HG03565 (cell line): ENCODE data around the gene NDRG3.
"Not testable (repeated sequence)": the region's sequence is repeated elsewhere in the genome, so short reads cannot be mapped to it uniquely, and the experiment has no call there.

ENCODE experiments used
- ATAC-seq: cut with Tn5 transposase; IDR thresholded peaks from one replicate; pipeline ENCODE4 v1.9.1; 2021; ENCODE audit warnings: mild to moderate bottlenecking, moderate library complexity; ENCODE audit not compliant: unreplicated experiment

NDRG3 gene

DNA sequence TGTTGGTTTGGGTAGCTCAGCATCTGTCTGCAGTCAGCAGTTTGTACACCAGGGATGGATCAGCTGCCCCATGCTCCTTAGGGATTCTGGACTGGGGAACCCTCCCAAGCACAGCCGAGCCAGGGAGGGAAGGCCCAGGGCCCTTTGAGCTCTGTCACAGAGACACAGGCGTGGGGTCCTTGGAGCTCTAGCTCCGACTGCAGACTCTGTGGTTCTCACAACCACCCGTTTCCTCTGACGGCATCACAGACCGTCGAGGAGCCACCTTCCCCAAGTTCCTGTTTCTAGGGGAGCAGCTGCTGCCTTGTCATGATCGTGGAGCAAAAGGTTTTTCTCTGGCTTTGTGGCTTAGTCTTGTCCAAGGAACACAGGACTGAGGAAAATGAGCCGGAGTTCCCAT is 99.9 kb downstream of the NDRG3 start, which contains the start of gene SLA2:
Gene SLA2, minus strand, starts transcription at position 199 of the 400 bp plus-strand sequence. CDS start 4,861 bp downstream, outside the sequence.
- no peak for ATAC-seq

DNA sequence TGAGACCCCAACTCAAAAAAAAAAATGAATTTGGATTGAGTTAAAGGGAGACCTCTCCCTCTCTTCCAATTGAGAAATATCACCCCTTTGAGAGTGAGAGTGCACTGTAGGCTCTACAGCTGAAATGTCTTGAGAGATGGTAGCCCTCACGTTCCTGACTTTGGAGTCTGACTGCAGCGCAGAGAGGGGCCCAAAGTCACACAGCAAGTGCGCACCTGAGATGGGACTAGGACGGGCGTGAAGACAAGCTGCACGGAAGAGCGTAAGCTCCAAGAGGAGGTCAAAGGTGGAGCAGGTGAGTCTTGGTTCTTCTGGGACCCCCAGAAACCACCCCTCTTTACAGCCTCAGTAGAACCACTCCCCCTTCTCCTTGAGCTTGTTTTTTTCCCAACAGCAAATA is 100.5 kb downstream of the NDRG3 start:
- ATAC-seq: no peak

DNA sequence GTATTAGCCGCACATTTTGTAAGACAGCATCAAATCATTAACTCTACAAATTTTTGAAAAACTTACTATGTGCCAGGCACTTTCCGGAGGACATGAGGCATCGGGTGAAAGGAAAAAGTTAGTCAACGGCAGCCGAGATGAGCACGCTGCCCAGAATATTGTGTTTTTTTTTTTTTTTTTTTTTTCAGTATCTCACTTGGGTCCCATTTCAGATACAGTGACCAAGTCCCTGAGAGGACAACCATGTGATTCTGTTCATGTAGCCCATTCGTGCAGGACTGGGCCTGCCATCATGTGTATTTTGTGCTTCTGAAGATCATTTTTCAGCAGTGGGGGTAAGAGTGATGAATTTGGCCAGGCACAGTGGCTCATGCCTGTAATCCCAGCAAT is 101.2 kb downstream of the NDRG3 start:
- ATAC-seq: no peak

DNA sequence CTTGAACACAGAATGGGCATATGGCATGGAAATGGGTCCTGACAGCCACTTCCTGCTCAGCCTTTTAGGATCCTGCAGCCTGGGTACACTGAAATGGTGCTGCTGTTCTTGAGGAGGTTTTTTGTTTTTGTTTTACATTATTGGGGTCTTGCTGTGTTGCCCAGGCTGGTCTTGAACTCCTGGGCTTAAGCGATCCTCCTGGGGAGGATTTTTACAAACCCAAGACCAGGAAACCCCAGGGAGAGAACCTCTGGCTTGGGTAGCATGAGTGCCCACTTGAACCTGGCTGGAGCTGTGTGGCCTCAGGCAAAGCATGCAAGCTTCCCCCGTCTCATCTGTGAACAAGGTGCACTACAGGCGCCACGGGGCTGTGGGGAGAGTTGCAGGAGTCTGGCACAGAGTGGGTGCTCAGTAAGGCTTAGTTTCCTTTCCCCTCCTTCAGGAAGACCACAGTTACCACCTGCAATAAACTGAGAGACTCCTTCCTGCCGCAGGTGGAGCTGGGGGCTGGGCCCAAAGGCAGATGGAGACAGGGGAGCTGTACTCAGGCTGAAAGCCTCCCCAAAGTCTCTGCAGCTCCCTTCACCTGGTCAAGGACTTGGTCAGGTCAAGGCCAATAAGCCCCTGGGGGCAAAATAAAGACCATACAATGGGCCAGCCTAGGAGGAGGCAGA is 101.7 kb downstream of the NDRG3 start:
- no peak for ATAC-seq

DNA sequence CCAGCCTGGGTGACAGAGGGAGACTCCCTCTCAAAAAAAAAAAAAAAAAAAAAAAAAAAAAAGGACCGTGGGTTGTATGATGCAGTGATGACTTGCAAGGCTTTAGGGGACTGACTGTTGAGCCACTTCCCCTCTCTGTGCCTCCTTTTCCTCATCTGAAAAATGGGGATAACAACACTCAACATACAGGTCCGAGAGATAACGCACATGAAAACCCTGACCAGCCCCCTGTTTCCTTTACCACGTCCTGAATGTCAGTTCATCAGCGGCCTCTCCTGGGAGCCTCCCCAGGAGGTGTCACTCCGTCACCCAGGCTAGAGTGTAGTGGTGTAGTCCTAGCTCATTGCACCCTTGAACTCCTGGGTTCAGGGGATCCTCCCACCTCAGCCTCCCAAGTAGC is 103.8 kb downstream of the NDRG3 start:
- no peak for ATAC-seq

DNA sequence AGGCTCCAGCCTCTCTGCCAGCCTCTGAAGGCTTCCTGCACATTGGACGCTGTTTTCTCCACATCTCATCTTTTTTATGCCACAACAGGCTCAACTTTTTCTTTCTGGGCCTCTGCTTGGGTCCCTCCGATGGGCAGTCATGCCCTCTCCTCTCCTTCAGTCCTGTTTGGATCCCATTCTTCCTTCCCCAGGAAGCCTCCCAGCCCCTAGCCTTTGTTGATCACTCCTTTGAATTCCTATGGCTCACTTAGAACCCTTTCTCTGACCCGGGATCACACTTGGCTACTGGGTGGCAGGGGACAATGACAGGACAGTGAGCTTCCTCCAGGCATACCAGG is 104.4 kb downstream of the NDRG3 start:
- ATAC-seq: no peak

DNA sequence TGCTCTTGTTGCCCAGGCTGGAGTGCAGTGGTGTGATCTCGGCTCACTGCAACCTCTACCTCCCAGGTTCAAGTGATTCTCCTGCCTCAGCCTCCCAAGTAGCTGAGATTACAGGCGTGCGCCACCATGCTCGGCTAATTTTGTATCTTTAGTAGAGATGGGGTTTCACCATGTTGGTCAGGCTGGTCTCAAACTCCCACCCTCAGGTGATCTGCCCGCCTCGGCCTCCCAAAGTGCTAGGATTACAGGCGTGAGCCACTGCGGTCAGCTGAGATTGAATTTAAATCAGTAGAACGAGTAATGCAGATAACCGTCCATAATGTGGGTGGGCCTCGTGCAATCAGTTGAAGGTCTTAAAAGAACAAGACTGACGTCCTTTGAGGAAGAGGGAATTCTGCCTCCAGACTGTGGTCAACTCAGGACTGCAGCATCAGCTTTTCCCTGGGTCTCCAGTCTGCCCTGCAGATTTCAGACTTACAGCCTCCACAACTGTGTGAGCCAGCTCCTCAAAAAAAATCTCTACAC is 107.0 kb downstream of the NDRG3 start:
- ATAC-seq: not testable (repeated sequence)

DNA sequence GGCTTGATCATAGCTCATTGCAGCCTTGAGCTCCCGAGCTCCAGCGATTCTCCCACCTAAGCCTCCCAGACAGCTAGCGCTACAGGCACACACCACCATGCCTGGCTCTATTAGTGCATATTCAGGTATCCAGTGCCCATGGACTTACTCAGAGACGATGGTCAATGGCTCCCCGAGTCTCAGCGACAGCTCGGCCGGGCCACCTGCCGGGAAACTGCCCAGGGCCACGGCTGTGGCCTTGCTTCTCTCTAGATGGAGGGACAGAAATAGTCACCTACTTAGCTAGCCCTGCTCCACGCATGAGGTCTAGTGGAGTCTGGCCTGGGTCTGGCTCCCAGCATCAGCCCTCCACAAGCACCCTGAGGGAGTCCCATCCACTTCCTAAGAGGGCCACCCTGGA is 111.5 kb downstream of the NDRG3 start:
- no peak for ATAC-seq

DNA sequence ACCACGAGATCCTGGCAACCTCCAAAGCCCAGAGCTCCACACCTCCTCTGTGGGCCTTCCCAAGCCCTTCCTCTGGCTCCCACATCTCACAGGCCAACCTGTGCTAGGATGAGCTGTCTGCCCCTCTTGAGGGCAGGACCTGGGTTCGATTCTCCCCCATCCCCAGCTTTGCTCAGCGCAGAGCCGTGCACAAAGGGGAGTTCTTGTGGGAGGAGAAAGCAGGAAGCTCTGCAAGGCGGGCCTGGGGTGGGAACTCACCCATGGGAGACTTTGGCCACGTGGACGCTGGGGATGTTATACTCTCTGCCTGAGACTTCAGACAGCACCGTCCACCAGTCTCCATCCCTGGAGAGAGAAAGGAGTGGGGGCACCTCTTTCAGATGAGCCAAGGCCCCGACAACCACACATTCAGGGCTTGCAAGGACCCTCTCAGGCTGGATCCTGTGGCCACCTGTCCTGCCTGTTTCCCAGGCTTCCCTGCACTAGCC is 112.6 kb downstream of the NDRG3 start:
- ATAC-seq: no peak

DNA sequence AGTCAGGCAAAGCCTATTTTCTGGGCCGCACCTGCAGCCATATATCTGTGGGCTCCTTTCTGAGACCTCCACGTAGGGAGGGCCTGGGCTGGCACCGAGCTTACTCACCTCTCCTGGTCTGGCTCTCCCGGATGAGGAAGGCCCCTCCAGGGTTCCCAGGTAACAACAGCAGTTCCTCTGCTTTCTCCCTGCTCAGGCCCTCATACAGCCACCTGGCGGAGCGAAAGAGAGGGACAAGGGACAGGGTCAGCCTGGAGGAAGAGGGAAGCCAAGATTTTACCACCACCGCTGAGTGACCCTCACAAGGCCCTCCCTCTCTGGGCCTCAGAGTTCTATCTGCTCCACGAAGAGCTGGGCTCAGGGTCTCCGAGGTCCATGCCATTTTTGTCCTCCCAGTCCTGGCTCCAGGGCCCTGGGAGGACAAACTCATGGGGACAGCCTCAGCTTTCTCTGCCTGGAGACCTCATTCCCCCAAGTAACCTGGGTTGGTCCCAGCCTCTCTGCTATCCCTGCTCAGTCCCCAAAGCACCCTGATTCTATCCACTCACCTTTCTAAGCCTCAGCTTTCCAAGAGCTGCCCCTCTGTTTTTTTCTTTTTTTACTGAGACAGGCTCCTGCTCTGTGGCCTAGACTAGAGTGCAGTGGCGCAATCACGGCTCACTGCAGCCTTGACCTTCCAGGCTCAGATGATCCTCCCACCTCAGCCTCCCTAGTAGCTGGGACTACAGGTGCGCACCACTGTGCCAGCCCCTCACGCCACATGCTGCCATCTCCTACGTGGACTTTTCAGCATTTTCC is 113.2 kb downstream of the NDRG3 start:
- no peak for ATAC-seq

DNA sequence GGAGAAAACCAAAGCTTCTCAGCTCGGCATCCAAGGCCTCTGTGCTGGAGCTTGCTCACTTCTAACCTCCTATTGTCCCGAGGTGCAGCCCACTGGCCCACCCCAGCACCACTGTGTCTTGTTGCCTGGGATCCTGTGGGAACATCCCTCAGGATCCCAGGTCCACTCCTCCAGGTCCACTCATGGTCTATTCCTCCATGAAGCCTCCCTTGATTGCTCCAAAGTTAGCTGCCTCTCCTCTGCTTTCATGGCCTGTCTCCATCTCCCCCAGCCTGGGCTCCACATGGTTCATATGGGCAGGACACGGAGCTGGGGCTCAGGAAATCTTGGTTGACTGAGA is 113.8 kb downstream of the NDRG3 start:
- ATAC-seq: no peak

DNA sequence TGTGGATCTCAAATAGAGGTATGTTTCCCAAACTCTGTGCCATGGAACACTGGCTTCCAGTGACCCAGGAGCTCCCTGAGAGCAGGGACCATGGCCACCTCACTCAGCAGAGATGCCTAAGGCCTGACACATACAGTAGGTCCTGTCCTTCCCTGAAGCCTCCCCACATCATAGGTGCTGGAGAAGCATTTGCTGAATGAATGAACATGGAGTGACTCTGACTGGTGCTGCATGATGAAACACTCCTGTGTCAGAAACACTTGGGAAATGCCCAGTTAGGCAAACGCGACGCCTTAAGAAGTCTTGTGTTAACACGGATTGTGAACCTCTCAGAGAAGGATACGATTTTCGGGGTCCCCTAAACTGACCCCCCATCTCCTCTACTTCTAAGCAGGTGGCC is 114.2 kb downstream of the NDRG3 start:
- no peak for ATAC-seq

DNA sequence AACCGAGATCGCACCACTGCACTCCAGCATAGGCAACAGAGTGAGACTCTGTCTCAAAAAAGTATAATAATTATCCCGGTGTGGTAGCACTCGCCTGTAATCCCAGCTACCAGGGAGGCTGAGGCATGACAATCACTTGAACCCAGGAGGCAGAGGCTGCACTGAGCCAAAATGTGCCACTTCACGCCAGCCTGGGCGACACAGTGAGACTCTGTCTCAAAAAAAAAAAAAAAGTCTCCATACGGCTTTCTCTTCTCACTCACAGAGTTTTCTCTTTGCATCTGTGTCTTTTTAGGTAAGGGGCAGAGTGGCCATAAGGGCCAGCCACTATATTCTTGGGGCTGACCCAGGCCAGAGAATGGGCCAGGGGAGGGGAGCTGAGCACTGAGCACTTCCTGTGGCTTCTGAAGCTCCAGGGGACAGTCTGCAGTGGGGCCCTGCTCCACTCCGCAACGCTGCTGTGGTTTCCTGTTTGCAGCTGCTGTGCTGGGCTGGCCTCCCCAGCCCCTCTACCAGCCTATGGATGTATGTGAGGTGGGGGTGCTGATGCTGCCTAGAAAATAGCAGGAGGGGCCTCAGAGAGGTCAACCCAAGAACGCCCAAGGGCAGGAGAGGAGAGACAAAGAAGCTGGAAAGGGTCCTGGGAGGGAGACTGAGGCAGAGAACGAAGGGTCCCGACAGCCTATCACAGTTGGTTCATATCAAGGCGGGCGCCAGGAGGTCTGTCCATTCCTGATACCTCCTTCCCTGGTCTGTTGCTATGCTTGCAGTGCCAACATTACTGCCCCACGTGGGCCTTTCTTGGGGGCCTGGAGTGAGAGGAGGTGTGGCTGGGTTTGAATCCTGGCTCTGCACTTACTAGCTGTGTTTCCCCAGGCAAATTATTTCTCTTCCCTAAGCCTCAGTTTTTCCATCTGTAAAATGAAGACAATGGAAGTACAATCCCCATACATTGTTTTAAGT is 115.9 kb downstream of the NDRG3 start:
- no peak for ATAC-seq

DNA sequence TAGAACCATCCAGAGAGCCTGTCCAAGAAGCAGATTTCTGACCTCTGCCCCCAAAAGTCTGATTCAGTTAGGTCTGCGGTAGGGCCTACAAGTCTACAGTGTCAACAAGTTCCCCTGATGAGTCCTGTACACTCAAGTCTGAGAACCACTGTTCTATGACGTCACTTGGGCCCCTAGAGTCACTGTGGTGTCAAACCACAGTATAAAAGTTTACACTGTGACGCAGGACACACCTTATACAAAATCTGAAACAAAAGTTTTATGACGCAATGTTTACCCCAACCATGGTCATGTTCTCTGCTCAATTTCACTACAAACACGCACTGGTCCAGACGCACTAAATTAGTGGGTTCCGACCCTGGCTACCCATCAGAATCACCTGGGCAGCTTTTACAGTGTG is 117.8 kb downstream of the NDRG3 start:
- ATAC-seq: no peak

DNA sequence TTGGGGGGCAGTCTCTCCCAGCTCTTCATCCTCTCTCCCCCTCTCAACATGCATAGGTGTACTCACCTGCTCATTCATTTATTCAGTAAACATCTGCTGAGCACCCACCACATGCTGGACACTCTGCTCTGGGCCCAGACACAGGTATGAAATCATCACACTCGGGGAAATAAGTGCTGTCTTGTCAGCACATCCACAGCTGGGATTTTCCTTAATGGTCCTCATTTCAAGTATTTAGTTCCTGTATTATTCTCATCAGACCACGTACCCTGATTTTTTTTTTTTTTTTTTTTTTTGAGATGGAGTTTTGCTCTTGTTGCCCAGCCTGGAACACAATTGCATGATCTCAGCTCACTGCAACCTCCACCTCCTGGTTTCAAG is 121.0 kb downstream of the NDRG3 start:
- ATAC-seq: no peak

DNA sequence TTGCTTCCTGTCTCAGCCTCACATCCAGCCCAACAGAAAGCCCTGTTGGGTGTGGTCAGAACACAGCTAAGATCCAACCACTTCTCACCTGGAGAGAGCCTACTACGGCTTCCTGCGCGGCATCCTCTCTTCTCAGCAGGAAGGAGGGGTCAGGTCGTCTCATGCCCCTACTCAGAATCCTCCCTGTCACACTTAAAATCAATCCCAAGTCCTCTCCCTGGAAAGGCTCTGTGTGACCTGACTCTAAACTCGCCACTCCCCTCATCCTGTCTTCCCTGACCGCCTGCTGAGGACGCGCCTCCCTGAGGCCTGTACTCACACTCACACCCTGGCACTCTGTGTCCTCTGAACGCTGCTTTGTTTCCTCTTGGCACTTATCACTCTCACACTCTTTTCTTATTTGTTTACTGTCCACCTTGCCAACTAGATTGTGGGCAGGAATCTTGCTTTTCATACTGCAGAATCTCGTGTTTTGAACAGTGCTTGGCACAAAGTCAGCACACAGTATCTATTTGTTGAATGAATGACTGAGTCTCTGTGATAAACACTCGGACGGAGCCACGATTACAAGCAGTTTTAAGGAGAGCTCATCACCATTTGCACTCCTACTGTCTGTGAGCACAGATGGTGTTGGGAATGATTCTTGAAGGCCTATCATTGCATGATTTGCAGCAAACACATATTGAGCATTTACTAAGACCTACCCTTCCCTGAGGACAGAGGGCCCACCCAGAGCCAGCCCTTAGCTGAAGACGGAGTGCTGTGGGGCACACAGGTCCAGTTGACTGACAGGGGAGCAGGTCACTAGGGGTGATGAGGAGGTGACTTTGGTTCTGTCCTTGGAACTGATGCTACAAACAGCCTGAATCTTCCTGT is 121.6 kb downstream of the NDRG3 start:
- no peak for ATAC-seq

DNA sequence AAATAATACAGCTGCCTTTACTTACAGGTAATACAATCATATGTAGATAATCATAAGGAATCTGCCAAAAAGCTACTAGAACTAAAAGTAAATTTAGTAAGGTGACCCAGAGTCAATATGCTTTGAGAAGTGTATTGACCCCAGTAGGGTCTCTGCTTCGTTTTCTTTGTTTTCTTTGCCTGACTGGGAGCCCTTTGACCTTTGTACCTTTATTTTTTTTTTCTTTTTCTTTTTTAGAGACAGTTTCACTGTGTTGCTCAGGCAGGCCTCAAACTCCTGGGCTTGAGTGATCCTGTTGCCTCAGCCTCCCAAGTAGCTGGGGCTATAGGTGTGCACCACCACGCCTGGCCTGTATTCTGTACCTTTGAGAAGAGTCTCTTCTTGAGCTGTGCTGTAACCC is 122.4 kb downstream of the NDRG3 start:
- ATAC-seq: no peak

DNA sequence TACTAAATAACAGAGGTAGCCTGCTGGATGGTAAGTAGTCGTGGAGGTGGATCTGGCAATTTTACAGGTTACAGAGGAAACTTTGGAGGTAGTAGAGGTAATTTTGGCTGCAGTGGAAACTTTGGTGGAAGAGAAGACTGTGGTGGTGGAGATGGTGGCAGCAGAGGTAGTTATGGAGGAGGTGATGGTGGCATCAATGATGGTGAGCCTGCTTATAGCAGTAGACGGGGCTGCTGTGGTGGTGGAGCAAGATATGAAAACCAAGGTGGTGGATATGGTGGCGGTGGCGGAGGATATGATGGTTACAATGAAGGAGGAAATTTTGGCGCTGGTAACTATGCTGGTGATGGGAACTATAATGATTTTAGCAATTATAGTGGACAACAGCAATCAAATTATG is 125.0 kb downstream of the NDRG3 start:
- ATAC-seq: no peak

DNA sequence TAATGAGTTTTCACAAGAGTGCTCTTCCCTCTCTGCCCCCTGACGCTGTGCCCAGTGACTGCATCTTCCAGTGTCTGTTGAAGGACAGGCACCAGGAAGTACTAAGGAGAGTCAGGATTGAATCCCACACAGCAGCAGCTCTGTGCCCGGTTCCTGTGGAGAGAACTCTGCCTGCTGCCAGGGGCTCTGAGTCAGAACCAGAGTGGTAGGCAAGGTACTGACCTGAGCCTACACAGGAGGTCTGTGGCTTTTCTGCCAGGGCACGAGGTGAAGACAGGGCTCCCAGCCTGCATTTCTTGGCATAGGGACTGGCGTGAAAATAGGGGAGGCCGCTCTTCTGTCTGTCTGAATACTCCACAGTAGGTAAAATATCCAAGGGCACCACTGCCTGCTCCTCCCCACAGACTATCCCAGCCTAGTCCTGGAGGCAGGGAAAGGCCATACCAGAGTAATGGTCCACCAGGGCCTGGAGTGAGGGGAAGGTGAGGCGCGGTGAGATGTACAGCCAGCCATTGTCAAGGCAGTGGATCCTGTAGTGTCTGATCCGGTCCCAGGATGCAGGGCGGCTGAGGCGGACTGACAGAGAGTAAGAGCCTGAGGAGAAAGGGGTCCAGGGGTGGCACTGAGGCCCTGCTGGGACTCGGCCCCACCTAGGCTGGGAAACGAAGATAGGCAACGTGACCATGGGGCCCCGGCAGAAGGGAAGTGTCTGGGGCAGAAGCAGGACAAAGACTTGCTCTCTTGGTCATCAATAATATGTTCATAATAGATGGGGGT is 130.9 kb downstream of the NDRG3 start:
- no peak for ATAC-seq

DNA sequence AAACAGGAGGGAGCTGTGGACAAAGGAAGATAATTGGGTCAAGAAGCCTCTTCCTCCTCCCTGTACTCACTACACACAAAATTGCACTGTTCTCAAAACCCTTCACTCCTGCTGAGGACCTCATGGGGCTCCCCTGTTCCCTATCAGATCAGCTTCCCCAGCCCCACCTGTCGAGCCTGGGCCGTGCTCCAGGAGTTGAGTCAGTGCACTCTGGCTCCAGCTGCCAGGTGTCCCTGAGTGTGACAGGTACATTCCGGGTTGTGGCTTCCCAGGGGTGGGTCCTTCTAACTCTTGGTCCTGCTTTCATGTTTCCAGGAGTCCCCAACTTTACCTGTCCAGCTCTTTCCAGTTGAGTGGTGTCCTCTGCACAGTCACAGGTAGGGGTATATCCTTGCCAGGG is 131.9 kb downstream of the NDRG3 start:
- no peak for ATAC-seq
